Stimulated activated CD8-positive, alpha-beta memory T cell treated with anti-CD3 and anti-CD28 coated beads, Interleukin-15, amount 100 ng/mL, for 4 hours (primary cell): ENCODE results near the gene MVB12B.

Experiments
- DNase-seq, 2 donors: peaks; one replicate each; pipeline ENCODE4 v3.0.0-alpha.2; 2020; ENCODE audit warnings: low read depth in 2 of 2

The MVB12B gene

GRCh38 chr9:126363250-126363649, 36.6 kb downstream of the MVB12B start:
- no peak for DNase-seq

- DNase-seq = no peak
Measured at GRCh38 chr9:126363847-126364671, 37.4 kb downstream of the MVB12B start.

GRCh38 chr9:126365780-126366179, 39.2 kb downstream of the MVB12B start:
- no peak for DNase-seq

- no peak for DNase-seq
Measured at GRCh38 chr9:126366366-126367011, 39.9 kb downstream of the MVB12B start.

GRCh38 chr9:126367139-126367538, 40.5 kb downstream of the MVB12B start:
- no peak for DNase-seq

GRCh38 chr9:126367616-126368015, 41.0 kb downstream of the MVB12B start:
- DNase-seq = no peak

GRCh38 chr9:126368020-126368419, 41.4 kb downstream of the MVB12B start:
- DNase-seq = no peak

GRCh38 chr9:126371007-126371870, 44.6 kb downstream of the MVB12B start:
- no peak for DNase-seq

GRCh38 chr9:126372716-126373115, 46.1 kb downstream of the MVB12B start:
- DNase-seq = no peak

- no peak for DNase-seq
Measured at GRCh38 chr9:126373241-126373640, 46.6 kb downstream of the MVB12B start.

- no peak for DNase-seq
Measured at GRCh38 chr9:126374366-126374781, 47.7 kb downstream of the MVB12B start.

GRCh38 chr9:126375386-126375785, 48.8 kb downstream of the MVB12B start:
- no peak for DNase-seq

- no peak for DNase-seq
Measured at GRCh38 chr9:126376311-126377175, 49.9 kb downstream of the MVB12B start.

- no peak for DNase-seq
Measured at GRCh38 chr9:126377176-126377509, 50.5 kb downstream of the MVB12B start.

- no peak for DNase-seq
Measured at GRCh38 chr9:126377536-126377935, 50.9 kb downstream of the MVB12B start.

GRCh38 chr9:126378761-126379160, 52.1 kb downstream of the MVB12B start:
- DNase-seq = no peak

GRCh38 chr9:126379661-126380360, 53.2 kb downstream of the MVB12B start:
- no peak for DNase-seq

GRCh38 chr9:126380447-126380846, 53.8 kb downstream of the MVB12B start:
- no peak for DNase-seq

GRCh38 chr9:126381195-126381594, 54.6 kb downstream of the MVB12B start:
- DNase-seq = no peak

- DNase-seq = no peak
Measured at GRCh38 chr9:126383406-126384046, 56.9 kb downstream of the MVB12B start.
